ENCODE data around the gene ITIH2. TPM values are rescaled to one million over a fixed set of nuclear protein-coding genes. Genes with fewer than 3 reads are reported as not detected.

ITIH2 gene
- total and polyA plus RNA-seq, 9 of the 15 experiments (the other 6 are each of a cell fraction or from before 2014, with no cell fraction given) = 0.66 TPM; not detected in 8

- POLR2A ChIA-PET = interaction anchor here (0.6 kb wide), 1 partner anchor 59 kb away, joined by 3 read pairs; no protein-coding TSS in a partner anchor
These were observed 3.5 kb downstream of the ITIH2 start for GRCh38 chr10:7706534-7707073.

More at GRCh38 chr10:7706534-7707073, 3.5 kb downstream of the ITIH2 start:
- no peaks in the 10 kb centered on the region for H3K36me3 ChIP-seq (ENCODE audit: control insufficient read depth, insufficient read depth, low read length)
- no peak overlapping the region for H3K27ac ChIP-seq (ENCODE audit: extremely low read depth, low read depth, low read length)
- no peaks in the 10 kb centered on the region for H3K9me1 ChIP-seq (ENCODE audit: control insufficient read depth, insufficient read depth, low read length)
- no peak overlapping the region for H2AFZ ChIP-seq (ENCODE audit: low read depth, low read length)
- no peak overlapping the region for H3K9ac ChIP-seq (ENCODE audit: insufficient read depth in 1 of 2, low read depth in 2 of 2, low read length in 2 of 2)
- H4K20me1 ChIP-seq (replicated peaks; ENCODE audit: control insufficient read depth, insufficient read depth, low read length) = no peaks in the 10 kb centered on the region
- FAIRE-seq (no peak), DNase-seq (ENCODE audit: extremely low read depth in 1 of 4, low spot score in 3 of 4) (no peak), ATAC-seq (no peak)
- H3K27me3 ChIP-seq (ENCODE audit: control insufficient read depth in 2 of 2, insufficient read depth in 2 of 2, low read length in 2 of 2) = peaks cover 17 to 18% of the 10 kb centered on the region in 2 experiments; a peak in 4 of 5 replicates
- no peak for TF ChIP-seq CTBP1 (IDR thresholded peaks at IDR 0.05; ENCODE audit: borderline replicate concordance)
- no peak for TF ChIP-seq C11orf30 (IDR thresholded peaks at IDR 0.05; ENCODE audit: low read depth)
- TF ChIP-seq TCF15 (CRISPR knock-in tag; IDR thresholded peaks at IDR 0.05) = no peak
- TF ChIP-seq SRSF3 (IDR thresholded peaks at IDR 0.05; ENCODE audit: insufficient read depth, low read length) = no peak
- no peak for TF ChIP-seq HIVEP1 (CRISPR knock-in tag; IDR thresholded peaks at IDR 0.05)
- no peak for TF ChIP-seq NFE2 (IDR thresholded peaks at IDR 0.05; ENCODE audit: low read depth)
- no peak for TF ChIP-seq RBM14 (IDR thresholded peaks at IDR 0.05; ENCODE audit: borderline replicate concordance, insufficient read depth, low read depth, low read length)
- no peak for TF ChIP-seq ELF1 (tag; IDR thresholded peaks at IDR 0.05)
- TF ChIP-seq ZNF609 (CRISPR knock-in tag; IDR thresholded peaks at IDR 0.05; ENCODE audit: borderline replicate concordance) = no peak
- TF ChIP-seq BHLHE40 (IDR thresholded peaks at IDR 0.05; ENCODE audit: low read length) = no peak
- no peak for TF ChIP-seq SAFB2 (IDR thresholded peaks at IDR 0.05; ENCODE audit: borderline replicate concordance, low read depth, low read length, severe bottlenecking)
- TF ChIP-seq RBFOX2 (IDR thresholded peaks at IDR 0.05; ENCODE audit: low read depth, low read length) = no peak
- no peaks in the 10 kb centered on the region for H3K4me1 ChIP-seq (replicated peaks in 1 of 2; ENCODE audit: control insufficient read depth in 2 of 2, insufficient read depth in 2 of 2, low read length in 2 of 2)
- H3K9me3 ChIP-seq (replicated peaks; ENCODE audit: control insufficient read depth, insufficient read depth, low read depth, low read length) = no peaks in the 10 kb centered on the region
- intact Hi-C loops (cut with micrococcal nuclease) (no loop called here), in situ Hi-C loops (cut with MboI) (no loop called here)
- H3K4me3 ChIP-seq = no peak overlapping the region
- no peak overlapping the region for H3K4me2 ChIP-seq (ENCODE audit: insufficient read depth, low read length)
- CTCF ChIA-PET (ENCODE audit: low intra/inter-chr PET ratio) = no interaction called here
- no TSS peak for BruUV-seq (replicated peaks)
- H3K79me2 ChIP-seq (ENCODE audit: control insufficient read depth, insufficient read depth, low read length) = no peaks in the 10 kb centered on the region
- WGBS (ENCODE audit: insufficient coverage, low coverage, missing lambda C conversion rate) = 4% methylated on average over 4 of the region's 4 CpGs

Data from K562 (cell line).